ENCODE measurements around the gene BANP.

The BANP gene

DNA sequence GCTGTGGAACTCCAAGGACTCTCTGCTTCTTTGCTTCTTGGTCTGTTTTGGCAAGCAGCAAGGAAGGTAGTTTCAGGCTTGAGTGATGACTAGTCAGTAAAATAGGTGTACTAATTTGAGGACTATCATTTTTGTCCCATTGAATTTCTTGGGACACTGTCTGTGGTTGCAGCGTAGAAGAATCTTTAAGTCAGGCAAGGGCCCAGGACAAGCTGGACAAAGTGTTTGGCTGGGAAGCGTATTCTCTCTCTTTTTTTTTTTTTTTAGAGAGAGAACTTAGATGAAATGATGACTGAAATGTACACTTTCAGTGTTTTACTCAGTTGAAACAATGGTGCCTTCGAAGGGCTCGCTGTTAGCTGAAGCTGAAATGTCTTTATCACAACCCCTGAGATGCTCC, 105.0 kb downstream of the BANP start:
- no peak for DNase-seq

DNA sequence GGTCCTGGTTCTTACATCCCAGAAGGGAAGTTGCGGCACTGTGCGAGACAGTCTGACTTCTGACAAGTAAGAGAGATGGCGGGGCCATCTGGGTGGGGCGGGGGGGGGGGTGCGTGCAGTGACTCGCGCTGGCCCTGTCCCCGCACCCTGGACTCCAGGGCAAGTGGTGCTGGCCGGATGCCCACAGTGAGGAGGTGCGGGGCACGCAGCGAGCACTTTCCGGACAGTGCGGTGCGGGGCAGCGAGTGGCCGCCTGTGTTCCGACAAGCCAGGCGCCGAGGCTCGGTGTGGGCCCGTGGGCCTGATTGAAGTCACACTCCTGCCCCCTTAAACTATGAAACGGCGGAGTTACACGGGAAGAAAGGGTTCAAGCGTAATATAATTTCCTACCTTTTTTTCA, 106.4 kb downstream of the BANP start:
- DNase-seq = no peak

DNA sequence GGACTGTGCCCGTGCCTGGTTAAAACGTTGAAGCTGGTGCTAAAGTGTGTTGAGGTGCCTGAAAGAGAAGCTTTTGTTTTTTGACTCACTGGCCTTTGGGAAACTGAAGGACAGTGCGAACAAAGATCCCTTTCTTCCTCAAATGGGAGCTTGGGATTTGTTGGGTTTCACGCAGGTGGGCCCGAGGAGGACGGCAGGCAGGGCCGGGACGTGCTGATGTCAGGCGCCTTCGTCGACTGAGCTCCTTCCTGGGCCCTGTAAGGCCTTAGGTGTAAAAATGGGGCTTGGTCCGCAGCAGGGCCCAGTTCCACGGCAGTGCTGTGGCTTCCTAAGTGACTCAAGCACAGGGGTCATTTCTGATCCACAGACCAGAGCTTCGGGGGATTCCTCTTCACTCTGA, 106.9 kb downstream of the BANP start:
- DNase-seq = no peak

DNA sequence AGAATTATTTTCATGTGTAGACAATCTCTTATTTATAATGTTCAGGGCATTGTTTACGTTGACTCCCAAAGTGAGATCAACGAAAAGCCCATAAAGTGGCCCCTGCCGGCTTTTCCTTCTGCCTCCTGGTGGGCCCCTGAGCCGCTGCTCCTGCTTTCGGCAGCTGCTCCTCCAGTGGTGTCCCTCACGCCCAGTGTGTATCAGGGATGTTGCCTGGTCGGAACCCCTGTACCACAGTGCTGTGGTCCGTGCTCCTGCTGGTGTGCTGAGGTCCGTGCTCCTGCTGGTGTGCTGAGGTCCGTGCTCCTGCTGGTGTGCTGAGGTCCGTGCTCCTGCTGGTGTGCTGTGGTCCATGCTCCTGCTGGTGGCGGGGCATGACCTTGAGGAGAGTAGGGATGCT, 107.6 kb downstream of the BANP start:
- no peak for DNase-seq

DNA sequence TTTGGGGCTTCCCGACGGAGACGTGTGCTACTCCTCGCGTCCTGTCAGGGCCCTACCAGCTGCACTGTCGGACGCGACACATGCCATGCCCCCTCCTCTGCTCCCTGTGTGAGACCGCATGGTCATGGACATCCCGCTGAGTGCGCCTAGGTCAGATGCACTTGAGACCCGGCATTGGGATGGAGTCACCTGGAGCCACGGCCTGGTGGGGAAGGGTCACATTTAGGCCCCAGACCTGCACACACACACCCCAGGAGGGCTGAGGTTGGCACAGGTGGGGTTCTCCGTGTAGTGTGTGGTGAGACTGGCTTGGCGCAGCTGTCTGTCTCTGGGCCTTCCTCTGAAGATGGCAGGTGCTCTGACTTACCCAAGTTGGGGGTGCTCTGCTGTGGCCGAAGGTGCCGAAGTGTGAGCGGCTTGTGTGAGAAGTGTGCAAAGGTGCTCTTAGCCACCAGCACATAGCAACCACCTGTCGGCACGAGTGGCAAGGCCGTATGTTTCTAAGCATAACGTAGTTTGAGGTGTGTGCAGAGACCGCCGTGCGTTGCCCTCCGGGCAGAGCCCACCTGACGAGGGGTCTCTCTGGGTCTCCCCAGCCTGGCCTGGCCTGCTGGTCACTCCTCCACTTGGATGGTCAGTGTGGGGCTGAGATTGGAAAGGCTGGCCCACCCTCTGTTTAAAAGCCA, 108.6 kb downstream of the BANP start:
- no peak for DNase-seq

DNA sequence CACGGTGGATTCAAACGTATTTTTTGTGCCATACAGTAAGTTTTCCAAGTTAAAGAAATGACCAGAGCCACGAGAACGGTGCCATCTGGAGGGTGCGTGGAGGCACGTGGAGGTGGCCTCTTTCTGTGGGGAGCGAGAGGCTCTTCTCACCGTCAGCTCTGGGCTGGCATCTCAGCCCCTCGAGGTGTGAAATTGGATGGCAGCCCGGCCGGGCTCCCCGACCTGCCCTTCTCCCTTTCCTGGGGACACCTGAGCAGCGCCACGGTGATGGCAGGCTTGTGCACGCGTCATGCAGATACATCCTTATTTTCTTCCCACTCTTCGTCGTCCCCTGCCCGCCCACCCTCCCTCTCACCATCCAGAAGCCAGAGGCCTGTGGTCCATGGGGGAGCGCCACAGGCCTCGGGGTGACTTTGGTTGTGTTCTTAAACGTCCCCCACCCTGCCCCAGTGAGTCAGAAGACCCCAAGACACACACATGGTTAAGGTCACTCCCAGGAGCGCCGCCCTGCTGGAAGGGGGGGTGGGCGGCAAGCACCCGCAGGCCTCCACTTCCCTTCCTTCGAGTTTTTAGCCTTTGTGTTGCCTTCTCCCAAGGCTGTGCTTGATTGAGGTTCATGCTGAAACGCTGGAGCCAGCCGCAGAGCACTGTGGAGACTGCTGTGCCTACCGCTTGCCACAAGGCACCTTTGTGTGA, 109.4 kb downstream of the BANP start:
- DNase-seq = no peak

DNA sequence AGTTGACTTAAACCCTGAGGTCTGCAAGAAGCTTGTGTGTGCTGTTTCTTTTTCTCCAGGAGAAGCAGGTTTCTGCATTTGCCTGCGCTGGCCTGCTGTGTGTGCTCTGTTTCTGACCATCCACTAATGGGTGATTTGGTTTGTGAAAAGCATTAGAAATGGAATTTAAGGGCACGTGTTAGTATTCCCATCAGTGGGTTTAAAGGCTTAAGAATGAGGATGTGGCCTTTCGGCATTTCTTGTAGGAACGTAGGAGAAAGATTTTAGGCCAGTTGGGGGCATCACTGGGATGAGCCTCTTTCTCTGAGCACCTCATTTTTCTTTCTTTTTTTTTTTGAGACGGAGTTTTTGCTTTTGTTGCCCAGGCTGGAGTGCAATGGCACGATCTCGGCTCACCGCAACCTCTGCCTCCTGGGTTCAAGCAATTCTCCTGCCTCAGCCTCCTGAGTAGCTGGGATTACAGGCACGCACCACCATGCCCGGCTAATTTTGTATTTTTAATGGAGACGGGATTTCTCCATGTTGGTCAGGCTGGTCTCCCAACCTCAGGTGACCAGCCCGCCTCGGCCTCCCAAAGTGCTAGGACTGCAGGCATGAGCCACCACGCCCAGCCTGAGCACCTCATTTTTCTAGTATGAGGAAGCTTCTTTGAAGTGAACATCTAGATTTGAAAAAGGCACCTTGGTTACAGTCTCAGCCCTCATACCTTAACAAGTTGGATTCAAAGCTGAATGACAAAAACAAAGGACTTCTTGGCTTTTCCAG, 110.3 kb downstream of the BANP start:
- no peak for DNase-seq

DNA sequence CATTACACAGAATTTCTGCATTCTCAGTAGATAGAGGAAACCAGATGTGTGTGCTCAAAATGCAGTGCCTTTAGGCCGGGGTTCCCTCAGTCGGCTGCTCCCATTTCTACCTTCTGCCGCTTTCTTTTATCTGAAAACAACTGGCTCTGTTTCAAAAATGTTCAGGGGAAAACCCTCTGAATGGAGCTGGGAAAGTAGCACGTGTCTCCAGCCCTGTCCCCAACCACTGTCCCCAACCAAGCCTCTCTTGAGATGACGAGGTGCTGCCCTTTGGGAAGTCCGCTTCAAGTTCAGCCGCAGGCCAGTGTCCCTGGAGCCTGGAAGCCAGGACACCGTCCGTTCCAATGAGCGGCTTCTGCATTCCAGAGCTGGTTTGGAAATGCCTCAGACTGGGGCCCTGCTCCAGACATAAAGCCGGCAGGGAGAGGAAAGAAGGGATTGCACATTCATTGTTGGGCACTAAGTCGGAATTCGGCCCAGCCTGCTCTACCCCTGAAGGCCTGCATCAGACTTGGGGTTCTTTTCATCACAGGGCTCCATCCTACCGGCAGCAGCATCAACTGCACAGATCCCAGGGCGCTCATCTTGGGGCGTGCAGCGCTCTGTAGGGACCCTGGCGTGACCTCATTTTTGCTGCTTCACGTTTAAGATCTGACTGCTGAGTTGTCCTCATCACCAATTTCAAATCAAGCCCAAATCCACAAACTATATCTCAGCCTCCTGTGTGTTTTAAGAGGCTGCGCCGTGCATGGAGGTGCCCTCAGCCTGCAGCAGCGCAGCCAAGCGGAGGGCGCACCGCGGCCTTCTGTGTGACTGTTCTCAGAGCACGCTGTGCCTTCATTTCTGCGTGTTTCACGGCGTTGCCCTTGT, 111.3 kb downstream of the BANP start:
- DNase-seq = no peak

DNA sequence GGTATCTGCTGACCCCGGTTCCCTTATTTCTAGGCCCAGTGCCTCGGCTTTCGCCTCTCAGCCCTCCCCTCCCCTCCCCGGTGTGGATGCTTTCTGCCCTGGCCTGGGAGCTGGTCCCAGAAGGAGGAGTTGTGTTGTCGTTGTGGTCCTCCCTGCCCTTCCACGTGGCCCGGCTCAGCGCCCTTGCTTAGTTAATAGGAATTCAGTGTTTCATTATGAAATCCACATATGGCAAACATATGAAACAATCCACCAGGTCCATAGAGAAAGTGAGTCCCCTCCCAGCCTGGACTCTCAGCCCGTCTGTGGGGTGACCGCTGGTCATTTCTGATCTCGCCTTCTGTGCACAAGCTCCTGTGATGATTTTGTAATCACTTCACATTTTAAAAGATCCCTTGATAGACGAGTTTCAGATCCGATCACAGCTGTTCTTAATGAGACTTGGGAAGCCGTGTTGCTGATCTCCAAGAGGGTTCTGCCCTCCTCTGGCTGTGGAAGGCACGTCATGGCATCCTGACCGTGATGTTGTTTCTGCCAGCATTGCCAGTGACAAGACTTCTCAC, 112.1 kb downstream of the BANP start:
- no peak for DNase-seq

DNA sequence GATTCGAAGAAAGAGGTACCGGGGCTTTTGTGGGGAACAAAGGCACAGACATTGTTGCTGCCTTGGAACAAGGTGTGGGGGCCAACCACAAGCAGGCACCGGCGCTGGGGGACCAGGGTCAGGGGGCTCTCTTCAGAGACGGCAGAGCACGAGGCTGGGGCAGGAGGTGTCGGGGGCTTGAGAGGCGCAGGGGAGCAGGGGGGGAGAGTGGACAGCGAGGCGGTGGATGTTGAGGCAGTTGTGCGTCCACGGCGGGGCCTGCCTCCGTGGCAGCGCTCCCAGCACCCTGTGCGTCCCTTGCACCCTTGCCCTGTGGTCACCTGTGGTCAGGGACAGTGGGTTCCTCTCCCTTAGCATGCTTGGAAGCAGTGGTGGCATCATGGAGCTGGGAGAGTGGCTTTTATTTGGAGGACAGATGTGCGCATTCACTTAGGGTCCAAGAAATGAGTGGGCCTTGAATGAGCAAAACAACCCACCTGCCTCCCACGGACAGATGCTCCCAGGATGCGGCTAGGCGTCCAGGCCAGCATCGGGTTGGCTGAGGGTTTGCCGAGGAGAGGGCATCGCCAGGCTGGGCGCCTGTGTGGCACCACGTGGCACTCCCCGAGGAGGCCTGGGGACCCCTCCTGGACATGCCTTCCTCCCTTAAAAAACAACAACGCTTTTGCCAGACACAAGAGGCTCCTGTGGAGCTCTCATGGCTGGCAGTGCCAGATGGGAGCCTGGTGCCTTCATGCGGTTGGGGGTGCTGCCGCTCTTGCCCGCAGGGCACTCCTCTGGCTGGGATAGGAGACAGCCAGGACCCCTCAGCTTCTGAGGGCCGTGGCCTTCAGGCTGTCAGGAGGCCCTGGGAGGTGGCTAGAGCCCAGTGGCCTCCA, 113.0 kb downstream of the BANP start:
- no peak for DNase-seq

DNA sequence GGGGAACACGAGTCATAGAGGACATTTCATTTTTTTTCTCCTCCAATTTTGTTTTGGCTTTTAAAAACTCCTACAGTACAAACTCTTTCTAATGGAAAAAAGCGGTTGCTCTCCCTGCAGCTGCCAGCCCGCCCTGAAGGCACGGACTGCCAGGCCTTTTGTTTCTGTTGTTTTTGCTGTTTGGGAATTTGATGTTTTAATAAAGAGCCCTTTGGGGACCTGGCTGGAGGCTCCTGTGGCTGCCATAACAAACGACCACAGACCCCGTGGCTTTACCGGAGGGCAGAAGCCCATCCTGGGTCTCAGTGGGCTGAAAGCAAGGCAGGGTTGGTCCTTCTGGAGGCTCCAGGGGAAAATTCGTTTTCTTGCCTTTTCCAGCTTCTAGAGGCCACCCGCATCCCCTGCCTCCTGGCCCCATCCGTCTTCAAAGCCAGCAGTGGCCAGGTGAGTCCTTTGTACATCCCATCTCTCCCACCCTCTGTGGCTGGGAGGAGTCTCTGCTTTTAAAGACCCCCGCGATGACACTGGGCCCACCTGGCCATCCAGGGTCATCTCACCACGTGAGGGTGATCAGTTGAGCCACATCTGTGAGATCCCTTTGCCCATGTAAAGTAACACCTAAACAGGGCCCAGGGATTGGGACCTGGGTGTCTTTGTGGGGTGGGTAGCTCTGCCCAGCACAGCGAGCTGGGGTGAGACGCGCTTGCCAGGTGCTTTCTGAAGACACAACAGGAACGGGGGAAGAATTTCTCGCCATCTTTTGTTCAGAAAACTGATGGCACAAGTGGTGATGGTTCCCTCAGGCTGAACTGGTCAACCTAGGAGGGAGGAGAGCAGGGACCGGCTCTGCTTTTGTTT, 113.9 kb downstream of the BANP start:
- DNase-seq = no peak

DNA sequence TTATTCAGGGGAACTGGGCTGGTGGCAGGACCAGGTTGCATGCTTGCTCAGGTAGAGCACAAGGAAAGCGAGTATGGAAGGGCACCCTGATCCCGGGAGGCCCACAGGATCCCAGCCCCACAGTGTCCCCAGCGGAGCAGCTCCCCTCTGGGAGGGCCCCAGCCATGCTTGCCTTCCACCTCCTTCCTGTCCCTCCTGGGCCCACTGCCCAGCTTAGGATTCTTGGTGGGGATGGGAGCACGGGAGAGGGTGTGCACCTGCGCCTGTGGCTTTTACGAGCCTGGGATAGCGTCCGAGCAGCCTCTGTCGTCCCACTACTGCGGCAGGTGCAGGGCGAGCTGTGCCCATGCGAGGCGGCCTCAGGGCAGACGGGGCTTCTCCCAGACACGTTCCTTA, 114.5 kb downstream of the BANP start:
- DNase-seq = no peak

DNA sequence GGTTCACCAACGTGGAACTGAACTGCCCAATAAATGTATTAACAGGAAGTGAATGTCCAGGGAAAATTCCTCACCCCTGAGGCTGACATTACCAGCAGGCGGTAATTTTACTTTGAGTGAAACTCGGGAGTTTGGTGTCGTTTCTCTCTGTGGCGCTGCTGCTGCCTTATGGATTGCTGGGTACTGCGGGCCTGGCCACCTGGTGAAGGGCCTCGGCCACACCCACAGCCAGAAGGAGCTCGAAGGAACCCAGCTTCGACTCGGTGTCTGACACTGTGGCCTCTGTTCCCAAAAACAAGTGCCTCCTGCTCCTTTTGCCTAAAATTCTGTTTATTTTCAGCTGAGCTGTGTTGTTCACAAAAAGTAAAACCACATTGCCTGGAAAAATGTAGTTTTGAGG, 115.0 kb downstream of the BANP start:
- no peak for DNase-seq

DNA sequence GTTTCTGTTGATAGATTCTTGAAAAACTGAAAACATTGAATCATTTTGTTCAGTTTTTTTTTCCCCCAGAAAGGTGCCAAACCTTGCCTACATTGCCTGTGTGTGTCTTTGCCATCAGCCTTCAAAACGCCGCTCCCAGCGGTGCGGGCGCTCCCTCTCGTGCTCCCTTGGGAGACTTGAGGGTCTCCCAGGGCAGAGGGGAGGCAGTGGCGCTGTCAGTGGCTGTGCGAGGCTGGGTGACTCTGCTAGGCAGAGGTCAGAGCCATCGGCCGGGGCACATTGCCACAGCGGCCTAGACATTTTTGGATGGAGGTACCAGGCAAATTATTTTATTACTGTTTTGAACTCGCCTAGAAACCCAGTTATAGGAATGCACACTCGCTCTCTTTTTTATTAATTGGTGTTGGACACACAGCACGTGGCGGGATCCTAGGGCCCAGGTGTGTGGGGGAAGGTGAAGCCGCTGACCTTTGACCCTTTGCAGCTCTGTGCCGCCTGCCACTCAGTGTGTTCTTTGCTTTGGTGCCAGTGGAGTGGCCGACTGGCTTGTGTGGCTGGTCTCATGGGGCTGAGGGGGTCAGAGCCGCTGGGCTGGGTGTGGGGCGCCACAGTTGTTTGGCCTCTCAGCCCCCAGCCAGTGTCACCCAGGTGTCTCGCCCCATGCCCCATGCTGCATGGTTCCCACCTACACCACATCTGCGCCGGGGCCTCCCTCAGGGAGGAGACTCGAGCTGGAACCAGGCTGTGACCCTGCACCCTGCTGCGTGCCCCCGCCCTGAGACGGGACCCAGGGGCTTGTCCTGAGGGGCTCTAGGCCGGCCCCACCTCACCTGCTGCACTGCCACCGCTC, 115.7 kb downstream of the BANP start:
- no peak for DNase-seq

DNA sequence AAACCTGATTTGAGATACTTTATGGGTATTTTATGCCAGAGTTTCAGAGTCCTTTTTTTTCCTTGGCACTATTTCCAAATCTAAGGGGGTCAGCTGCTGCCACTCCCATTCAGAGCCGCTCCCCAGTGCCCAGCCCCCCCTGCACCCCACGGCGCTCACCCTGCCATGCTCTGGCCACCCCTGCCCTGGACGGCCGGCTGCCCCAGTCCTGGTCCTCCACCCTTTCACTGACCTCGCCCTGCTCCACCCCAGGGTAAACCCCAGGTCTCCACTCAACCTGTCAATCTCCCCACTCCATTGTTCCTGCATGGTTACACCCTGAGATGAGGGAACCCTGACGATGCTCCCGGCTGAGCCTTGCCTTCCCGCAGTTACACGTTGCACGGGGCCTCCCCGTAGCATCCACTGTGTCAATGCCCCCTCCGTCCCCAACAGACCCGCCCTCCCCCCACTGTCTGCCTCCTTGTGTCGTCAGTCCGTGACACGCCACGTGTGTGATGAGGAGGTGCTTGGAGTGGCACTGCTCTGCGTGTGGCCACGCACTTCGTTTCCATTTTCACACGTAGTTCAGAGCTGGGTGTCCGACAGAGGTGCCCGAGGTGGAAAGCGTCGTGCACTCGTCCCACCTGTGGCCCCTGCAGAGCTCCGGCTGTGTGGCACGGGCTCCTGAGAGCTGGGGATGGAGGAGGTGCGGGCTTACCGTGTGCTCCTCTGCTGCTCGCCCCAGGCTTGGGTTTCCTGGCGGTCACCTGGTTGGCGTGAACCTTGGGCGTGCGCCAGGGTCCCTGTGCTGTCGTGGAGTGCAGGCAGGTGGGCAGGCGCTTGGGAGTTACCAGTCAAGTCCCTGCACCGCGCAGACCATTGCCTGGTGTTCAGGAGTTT, 116.5 kb downstream of the BANP start:
- no peak for DNase-seq

DNA sequence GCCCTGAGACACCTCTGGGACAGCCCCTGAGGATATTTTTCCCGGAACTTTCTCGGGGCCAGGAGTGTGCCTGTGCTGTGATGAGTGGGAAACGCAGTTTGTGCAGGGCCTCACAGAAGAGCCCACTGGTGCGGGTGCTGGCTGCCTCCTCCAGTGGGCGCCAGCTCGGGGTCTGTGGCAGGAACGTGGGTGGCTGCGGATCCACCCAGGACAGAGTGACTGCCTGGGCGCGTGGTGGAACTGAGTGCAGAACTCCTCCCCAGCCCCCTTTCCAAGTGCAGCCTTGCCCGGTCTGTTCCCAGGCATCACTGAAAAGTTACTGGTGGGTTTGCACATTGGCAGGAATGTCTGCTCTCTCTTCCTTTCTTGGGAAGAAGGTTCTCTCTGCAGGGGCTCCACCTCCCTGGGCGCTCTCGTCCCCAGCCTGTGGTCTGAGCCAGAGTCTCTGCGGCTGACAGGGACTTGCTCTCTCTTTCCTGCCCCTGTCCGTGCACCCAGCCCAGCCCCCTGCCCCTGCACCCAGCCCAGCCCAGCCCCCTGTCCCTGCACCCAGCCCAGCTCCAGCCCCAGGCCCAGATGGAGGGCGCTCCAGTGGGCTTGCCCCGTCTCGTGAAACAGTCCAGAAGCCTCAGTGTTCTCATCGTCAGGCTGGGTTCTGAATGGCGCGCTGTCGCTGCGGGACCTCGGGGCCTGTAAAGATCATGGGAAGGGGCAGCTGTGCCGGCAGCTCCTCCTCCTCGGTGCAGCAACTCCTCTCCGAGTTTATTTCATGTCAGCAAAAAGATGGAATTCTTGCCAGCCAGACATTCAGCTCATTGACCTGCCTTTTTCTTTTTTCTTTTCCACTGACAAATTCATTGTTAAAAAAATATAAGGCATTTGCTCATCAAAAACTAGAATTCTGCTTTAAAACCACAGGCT, 117.5 kb downstream of the BANP start:
- DNase-seq = no peak

DNA sequence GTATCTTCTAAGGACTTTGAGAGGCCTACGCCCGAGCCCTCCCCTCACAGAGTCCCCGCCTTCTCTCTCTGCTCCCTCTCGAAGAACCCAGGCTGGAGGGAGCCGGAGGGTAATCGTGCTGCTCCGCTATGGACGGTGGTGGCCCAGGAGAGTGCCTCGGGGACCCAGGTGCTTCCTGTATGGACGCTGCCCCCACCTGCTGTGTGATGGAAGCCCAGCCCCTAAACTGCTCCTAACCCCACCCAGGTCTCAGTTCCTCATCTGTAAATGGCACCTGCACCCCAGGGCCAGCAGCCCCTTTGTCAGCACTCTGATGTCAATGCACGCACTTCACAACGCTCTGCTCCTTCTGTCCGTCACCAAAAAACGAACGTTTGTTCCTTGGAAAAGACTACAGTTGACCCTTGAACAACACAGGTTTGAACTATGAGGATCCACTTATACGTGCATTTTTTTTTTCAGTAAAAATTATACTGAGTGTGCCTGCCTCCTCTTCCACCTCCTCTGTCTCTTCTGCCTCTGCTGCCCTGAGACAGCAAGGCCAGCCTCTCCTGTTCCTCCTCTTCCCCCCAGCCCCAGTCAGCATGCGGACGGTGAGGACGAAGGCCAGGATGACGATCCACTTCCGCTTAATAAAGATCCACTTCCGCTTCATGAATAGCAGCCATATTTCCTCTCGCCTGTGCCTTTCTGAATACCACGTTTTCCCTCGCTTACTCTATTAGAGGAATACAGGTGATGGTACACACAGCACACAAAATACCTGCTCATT, 118.3 kb downstream of the BANP start:
- no peak for DNase-seq
